Measurements from ENCODE around the gene STK32B. TPM values are rescaled to one million over a fixed set of nuclear protein-coding genes. Genes with fewer than 3 reads are reported as not detected.

The STK32B gene
- total and polyA plus RNA-seq, 9 of the 15 experiments (the other 6 are each of a cell fraction or from before 2014, with no cell fraction given) = 0.03 to 0.20 (median 0.07) TPM; not detected in 2

DNA sequence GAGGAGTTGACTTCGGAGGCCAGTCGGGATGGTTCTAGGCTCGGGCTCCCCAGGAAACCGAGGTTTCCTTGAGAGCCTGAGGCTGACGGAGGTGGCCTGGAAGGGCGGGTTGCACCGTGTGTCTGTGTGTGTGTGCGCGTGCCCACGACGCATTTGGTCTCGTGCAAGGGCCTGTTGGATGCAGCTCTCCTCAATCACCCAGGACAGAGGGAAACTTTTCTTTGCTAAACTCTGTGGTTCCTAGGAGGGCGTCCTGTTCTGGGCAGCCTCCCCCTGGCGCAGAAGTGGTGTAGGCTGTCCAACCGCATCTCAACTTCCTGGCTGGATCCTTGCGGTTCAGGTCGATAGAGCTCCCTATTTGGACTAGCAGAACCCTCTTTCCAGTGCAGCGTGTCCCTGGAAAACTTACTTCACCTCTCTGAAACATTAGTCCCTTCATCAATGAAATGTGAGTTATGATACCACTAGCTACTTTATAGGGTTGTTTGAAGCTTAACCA lies 973 bp downstream of the STK32B start (continued):
- no peak for TF ChIP-seq GMEB1 (CRISPR knock-in tag; IDR thresholded peaks at IDR 0.05)
- TF ChIP-seq RNF219 (CRISPR knock-in tag; IDR thresholded peaks at IDR 0.05) = no peak
- TF ChIP-seq ZBTB2 (IDR thresholded peaks at IDR 0.05) = no peak
- TF ChIP-seq, protein P1, sequence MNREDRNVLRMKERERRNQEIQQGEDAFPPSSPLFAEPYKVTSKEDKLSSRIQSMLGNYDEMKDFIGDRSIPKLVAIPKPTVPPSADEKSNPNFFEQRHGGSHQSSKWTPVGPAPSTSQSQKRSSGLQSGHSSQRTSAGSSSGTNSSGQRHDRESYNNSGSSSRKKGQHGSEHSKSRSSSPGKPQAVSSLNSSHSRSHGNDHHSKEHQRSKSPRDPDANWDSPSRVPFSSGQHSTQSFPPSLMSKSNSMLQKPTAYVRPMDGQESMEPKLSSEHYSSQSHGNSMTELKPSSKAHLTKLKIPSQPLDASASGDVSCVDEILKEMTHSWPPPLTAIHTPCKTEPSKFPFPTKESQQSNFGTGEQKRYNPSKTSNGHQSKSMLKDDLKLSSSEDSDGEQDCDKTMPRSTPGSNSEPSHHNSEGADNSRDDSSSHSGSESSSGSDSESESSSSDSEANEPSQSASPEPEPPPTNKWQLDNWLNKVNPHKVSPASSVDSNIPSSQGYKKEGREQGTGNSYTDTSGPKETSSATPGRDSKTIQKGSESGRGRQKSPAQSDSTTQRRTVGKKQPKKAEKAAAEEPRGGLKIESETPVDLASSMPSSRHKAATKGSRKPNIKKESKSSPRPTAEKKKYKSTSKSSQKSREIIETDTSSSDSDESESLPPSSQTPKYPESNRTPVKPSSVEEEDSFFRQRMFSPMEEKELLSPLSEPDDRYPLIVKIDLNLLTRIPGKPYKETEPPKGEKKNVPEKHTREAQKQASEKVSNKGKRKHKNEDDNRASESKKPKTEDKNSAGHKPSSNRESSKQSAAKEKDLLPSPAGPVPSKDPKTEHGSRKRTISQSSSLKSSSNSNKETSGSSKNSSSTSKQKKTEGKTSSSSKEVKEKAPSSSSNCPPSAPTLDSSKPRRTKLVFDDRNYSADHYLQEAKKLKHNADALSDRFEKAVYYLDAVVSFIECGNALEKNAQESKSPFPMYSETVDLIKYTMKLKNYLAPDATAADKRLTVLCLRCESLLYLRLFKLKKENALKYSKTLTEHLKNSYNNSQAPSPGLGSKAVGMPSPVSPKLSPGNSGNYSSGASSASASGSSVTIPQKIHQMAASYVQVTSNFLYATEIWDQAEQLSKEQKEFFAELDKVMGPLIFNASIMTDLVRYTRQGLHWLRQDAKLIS (CRISPR knock-in tag; IDR thresholded peaks at IDR 0.05) = no peak
- TF ChIP-seq FOXP1 (CRISPR knock-in tag; IDR thresholded peaks at IDR 0.05) = no peak
- no peak for TF ChIP-seq EHMT2 (IDR thresholded peaks at IDR 0.05)
- no peak for TF ChIP-seq ZC3H4 (CRISPR knock-in tag; IDR thresholded peaks at IDR 0.05; ENCODE audit: borderline replicate concordance)
- no peak for TF ChIP-seq PRPF4 (IDR thresholded peaks at IDR 0.05; ENCODE audit: insufficient read depth, low read depth, low read length, poor library complexity, severe bottlenecking)
